Smooth muscle cell (in vitro differentiated cells): Measurements from ENCODE around the gene NRIP2. TPM values are rescaled to one million over a fixed set of nuclear protein-coding genes. Genes with fewer than 3 reads are reported as not detected.

Experiments
- DNase-seq: peaks from one replicate; lab custom pipeline; 2025; ENCODE audit not compliant: unreplicated experiment; lab: John Stamatoyannopoulos, UW
- H2AFZ ChIP-seq: fragments of 200-600 bp; sonication (generic); 2 replicates; pipeline ENCODE4 v1.6.0; 2016; ENCODE audit warnings: antibody characterized with exemption, low read depth, mild to moderate bottlenecking
- H3F3A ChIP-seq: fragments of 200-600 bp; sonication (generic); 2 replicates; pipeline ENCODE4 v1.6.0; 2017; ENCODE audit warnings: antibody characterized with exemption, low read depth
- H3K27ac ChIP-seq: fragments of 200-600 bp; sonication (generic); 2 replicates; pipeline ENCODE4 v1.5.1; 2016; ENCODE audit warnings: low read depth, mild to moderate bottlenecking
- H3K27me3 ChIP-seq: fragments of 200-600 bp; sonication (generic); 2 replicates; pipeline ENCODE4 v1.6.1; 2016; ENCODE audit warnings: low read depth, mild to moderate bottlenecking
- H3K36me3 ChIP-seq: fragments of 200-600 bp; sonication (generic); 2 replicates; pipeline ENCODE4 v1.5.1; 2016; ENCODE audit warnings: low read depth
- H3K4me1 ChIP-seq: fragments of 200-600 bp; sonication (generic); 2 replicates; pipeline ENCODE4 v1.5.1; 2016; ENCODE audit warnings: low read depth
- H3K4me2 ChIP-seq: fragments of 200-600 bp; sonication (generic); 2 replicates; pipeline ENCODE4 v1.6.0; 2016; ENCODE audit warnings: mild to moderate bottlenecking
- H3K4me3 ChIP-seq: fragments of 200-600 bp; sonication (generic); 2 replicates; pipeline ENCODE4 v1.5.1; 2016; ENCODE audit warnings: mild to moderate bottlenecking
- H3K79me2 ChIP-seq: fragments of 200-600 bp; sonication (generic); 2 replicates; pipeline ENCODE4 v1.6.0; 2016; ENCODE audit warnings: low read depth, mild to moderate bottlenecking
- H3K9ac ChIP-seq: fragments of 200-600 bp; sonication (generic); 2 replicates; pipeline ENCODE4 v1.6.0; 2016; ENCODE audit warnings: low read depth
- H3K9me3 ChIP-seq: fragments of 200-600 bp; sonication (generic); replicated peaks from 2 replicates; pipeline ENCODE4 v1.5.1; 2016; ENCODE audit warnings: low read depth
- H4K20me1 ChIP-seq: fragments of 200-600 bp; sonication (generic); 2 replicates; pipeline ENCODE4 v1.6.0; 2016; ENCODE audit warnings: low read depth
- WGBS: methylation state at CpG from one replicate; pipeline ENCODE4 v1.1.7; 2016; ENCODE audit warnings: low lambda C conversion rate; 5-methylcytosine and 5-hydroxymethylcytosine counted together
- polyA plus RNA-seq: library from polyadenylated mRNA; unstranded; fragments of >200 nt; fragmentation: Nextera tagmentation; extraction: Ambion mirVana; gene quantifications from 2 replicates; pipeline ENCODE4 v1.2.1, GENCODE V29; 2016
- total RNA-seq: library from RNA; depleted of rRNA; stranded (reverse); fragments of >200 nt; gene quantifications from 2 replicates; pipeline ENCODE4 v1.2.3, GENCODE V29; 2014
- TF ChIP-seq, protein P1 (sequence below): fragments of 200-600 bp; sonication (generic); IDR thresholded peaks from 2 replicates; pipeline ENCODE4 v1.5.1; 2017; ENCODE audit warnings: borderline replicate concordance, mild to moderate bottlenecking, antibody characterized with exemption; ENCODE audit not compliant: insufficient read depth, poor library complexity, severe bottlenecking

The NRIP2 gene
- total and polyA plus RNA-seq, 2 experiments from 2014 or later = 0.04 to 0.29 TPM

GRCh38 chr12:2819810-2820209 is 15.0 kb downstream of the NRIP2 start:
- H3K4me2 ChIP-seq = no peak overlapping the region
- H3K36me3 ChIP-seq = peaks cover 15% of the 10 kb centered on the region
- WGBS = 97% methylated on average over 15 of the region's 15 CpGs
- peaks cover 10% of the 10 kb centered on the region for H3K79me2 ChIP-seq
- no peaks in the 10 kb centered on the region for H3K9me3 ChIP-seq
- H3K4me1 ChIP-seq = peaks cover under 1% of the 10 kb centered on the region
- no peak for DNase-seq
- H3K4me3 ChIP-seq = no peak overlapping the region
- H3K9ac ChIP-seq = no peak overlapping the region
- no peaks in the 10 kb centered on the region for H3K27me3 ChIP-seq
- no peaks in the 10 kb centered on the region for H4K20me1 ChIP-seq
- H3F3A ChIP-seq = no peaks in the 10 kb centered on the region
- no peak overlapping the region for H3K27ac ChIP-seq
- TF ChIP-seq, protein P1, sequence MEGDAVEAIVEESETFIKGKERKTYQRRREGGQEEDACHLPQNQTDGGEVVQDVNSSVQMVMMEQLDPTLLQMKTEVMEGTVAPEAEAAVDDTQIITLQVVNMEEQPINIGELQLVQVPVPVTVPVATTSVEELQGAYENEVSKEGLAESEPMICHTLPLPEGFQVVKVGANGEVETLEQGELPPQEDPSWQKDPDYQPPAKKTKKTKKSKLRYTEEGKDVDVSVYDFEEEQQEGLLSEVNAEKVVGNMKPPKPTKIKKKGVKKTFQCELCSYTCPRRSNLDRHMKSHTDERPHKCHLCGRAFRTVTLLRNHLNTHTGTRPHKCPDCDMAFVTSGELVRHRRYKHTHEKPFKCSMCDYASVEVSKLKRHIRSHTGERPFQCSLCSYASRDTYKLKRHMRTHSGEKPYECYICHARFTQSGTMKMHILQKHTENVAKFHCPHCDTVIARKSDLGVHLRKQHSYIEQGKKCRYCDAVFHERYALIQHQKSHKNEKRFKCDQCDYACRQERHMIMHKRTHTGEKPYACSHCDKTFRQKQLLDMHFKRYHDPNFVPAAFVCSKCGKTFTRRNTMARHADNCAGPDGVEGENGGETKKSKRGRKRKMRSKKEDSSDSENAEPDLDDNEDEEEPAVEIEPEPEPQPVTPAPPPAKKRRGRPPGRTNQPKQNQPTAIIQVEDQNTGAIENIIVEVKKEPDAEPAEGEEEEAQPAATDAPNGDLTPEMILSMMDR = no peak
- no peak overlapping the region for H2AFZ ChIP-seq

DNA sequence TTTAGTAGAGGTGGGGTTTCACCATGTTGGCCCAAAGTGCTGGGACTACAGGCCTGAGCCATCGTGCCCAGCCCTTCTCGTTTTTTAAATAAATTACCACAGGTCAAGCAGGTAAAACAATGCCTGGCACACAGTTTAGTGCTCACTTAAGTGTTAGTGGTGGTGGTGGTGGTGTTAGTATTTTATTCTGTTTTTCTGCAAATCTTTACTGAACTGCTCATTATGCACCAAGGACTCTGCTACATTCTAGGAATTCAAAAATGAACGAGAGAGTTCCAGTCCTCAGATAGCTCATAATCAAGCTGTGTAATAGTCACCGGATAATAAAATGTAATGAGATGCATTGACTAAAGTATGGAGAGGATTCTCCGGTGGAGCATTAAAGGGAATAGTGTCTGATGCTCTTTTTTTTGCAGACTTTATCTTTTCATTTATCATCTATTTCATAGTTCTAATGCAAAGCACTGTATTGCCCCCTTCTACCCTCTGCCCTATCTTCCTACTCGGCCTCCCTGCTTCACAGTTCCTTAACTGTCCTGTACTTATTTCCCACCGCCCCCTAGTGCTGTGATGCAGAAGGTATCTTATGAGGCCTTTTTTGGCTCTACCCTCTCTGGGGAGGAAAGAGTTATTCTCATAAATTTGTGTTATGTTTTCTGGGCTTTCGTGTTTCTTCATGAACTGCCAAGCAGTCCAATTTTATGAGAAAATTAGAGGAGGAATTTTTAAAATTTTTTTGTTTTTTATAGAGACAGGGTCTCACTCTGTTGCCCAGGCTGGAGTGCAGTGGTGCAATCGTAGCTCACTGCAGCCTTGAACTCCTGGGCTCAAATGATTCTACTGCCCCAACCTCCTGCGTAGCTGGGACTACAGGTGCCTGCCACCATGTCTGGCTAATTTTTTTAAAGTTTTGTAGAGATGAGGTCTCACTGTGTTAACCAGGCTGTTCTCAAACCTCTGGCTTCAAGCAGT is 21.3 kb downstream of the NRIP2 start:
- WGBS = 26% methylated on average over 10 of the region's 10 CpGs
- H3K9ac ChIP-seq = peak overlapping the region; percentile 83
- H3K79me2 ChIP-seq = peaks cover 29% of the 10 kb centered on the region
- H3K27me3 ChIP-seq = no peaks in the 10 kb centered on the region
- H3K4me3 ChIP-seq = peak overlapping the region; percentile 67
- no peaks in the 10 kb centered on the region for H3F3A ChIP-seq
- no peak for DNase-seq
- H2AFZ ChIP-seq = peak overlapping the region; percentile 90
- TF ChIP-seq, protein P1 = peak; percentile 57
- peaks cover 3% of the 10 kb centered on the region for H3K4me1 ChIP-seq
- H3K9me3 ChIP-seq = no peaks in the 10 kb centered on the region
- H3K36me3 ChIP-seq = peaks cover 8% of the 10 kb centered on the region
- H4K20me1 ChIP-seq = no peaks in the 10 kb centered on the region
- peak overlapping the region; percentile 88 for H3K27ac ChIP-seq
- peak overlapping the region; percentile 90 for H3K4me2 ChIP-seq

GRCh38 chr12:2812290-2813213 is 22.3 kb downstream of the NRIP2 start, which contains the start of gene ITFG2:
Gene ITFG2, plus strand, starts transcription at chr12:2812668. Its CDS starts 93 bp downstream, at chr12:2812761.
- H3K9ac ChIP-seq = peak within 1 kb of the TSS; percentile 83
- H3K27ac ChIP-seq = peak within 1 kb of the TSS; percentile 88
- no peaks in the 10 kb centered on the region for H3F3A ChIP-seq
- peak within 1 kb of the TSS; percentile 90 for H2AFZ ChIP-seq
- H4K20me1 ChIP-seq = no peaks in the 10 kb centered on the region
- H3K36me3 ChIP-seq = peaks cover under 1% of the 10 kb centered on the region
- WGBS = 2% methylated on average over 48 of the region's 48 CpGs
- peak within 1 kb of the TSS; percentile 90 for H3K4me2 ChIP-seq
- peaks cover 3% of the 10 kb centered on the region for H3K4me1 ChIP-seq
- H3K9me3 ChIP-seq = no peaks in the 10 kb centered on the region
- DNase-seq = peak; percentile 97
- TF ChIP-seq, protein P1 = no peak
- H3K79me2 ChIP-seq = peaks cover 29% of the 10 kb centered on the region
- peak within 1 kb of the TSS; percentile 67 for H3K4me3 ChIP-seq
- H3K27me3 ChIP-seq = no peaks in the 10 kb centered on the region
